NCI-H1930 (cell line): ENCODE measurements around the gene XPR1.

ENCODE experiments used
- DNase-seq, 2 experiments: peaks; one replicate each; lab custom pipeline; 2025; lab: John Stamatoyannopoulos, UW

Gene XPR1

GRCh38 chr1:180892272-180892671 is 260.4 kb downstream of the XPR1 start:
- no peak for DNase-seq

- DNase-seq = no peak
Observed at GRCh38 chr1:180892675-180893074, 260.9 kb downstream of the XPR1 start.

GRCh38 chr1:180893614-180894013 is 261.8 kb downstream of the XPR1 start:
- DNase-seq = no peak

GRCh38 chr1:180896161-180896560 is 264.3 kb downstream of the XPR1 start:
- no peak for DNase-seq

- DNase-seq = no peak
Observed at GRCh38 chr1:180898441-180899219, 266.8 kb downstream of the XPR1 start.

- no peak for DNase-seq
Observed at GRCh38 chr1:180899262-180899661, 267.4 kb downstream of the XPR1 start.

GRCh38 chr1:180901076-180901990 is 269.5 kb downstream of the XPR1 start:
- no peak for DNase-seq

- DNase-seq = no peak
Observed at GRCh38 chr1:180902541-180902940, 270.7 kb downstream of the XPR1 start.

- DNase-seq = no peak
Observed at GRCh38 chr1:180905927-180906326, 274.1 kb downstream of the XPR1 start.

- no peak for DNase-seq
Observed at GRCh38 chr1:180906511-180906910, 274.7 kb downstream of the XPR1 start.

GRCh38 chr1:180907313-180908055 is 275.7 kb downstream of the XPR1 start:
- DNase-seq = no peak

- DNase-seq = no peak
Observed at GRCh38 chr1:180908074-180908765, 276.4 kb downstream of the XPR1 start.

GRCh38 chr1:180909005-180909414 is 277.2 kb downstream of the XPR1 start:
- no peak for DNase-seq

- DNase-seq = no peak
Observed at GRCh38 chr1:180909462-180909976, 277.7 kb downstream of the XPR1 start.

GRCh38 chr1:180911640-180912191 is 279.9 kb downstream of the XPR1 start:
- DNase-seq = no peak

- no peak for DNase-seq
Observed at GRCh38 chr1:180912211-180912800, 280.5 kb downstream of the XPR1 start.

GRCh38 chr1:180912801-180913565 is 281.2 kb downstream of the XPR1 start, which contains the start of gene KIAA1614:
KIAA1614 (plus strand) TSS chr1:180912897; CDS start chr1:180913244, 347 bp downstream.
- no peak for DNase-seq

- no peak for DNase-seq
Observed at GRCh38 chr1:180915426-180915965, 283.7 kb downstream of the XPR1 start.

GRCh38 chr1:180916012-180916770 is 284.4 kb downstream of the XPR1 start:
- DNase-seq = no peak
